ENCODE measurements around the gene ACAP2.

DNA sequence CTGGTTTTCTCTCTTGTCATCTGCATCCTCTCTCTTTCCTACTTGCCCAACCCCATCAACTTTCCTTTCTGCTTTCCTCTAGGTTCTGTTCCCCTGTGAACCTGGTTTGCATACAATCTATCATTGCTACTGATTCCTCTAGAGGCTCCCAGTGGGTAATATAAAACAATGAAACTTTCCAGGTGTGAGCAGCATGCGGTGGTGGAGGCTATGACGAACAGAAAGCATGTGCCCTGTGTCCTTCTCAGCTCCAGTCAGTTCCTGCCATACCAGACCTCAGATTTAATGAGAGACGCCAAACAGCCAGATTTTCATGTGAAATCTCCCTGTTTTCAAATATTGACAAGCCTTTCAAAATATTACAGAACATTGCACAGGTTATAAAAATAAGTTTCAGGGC, 3.5 kb upstream of the ACAP2 start:
- TF ChIP-seq GATA2 (IDR thresholded peaks at IDR 0.05; ENCODE audit: low read depth, low read length) = no peak
- TF ChIP-seq GATA3 (IDR thresholded peaks at IDR 0.05; ENCODE audit: low read depth, low read length) = no peak

Data from SH-SY5Y (cell line).